ENCODE results near the gene DIP2A. TPM values are rescaled to one million over a fixed set of nuclear protein-coding genes. Genes with fewer than 3 reads are reported as not detected.

The DIP2A gene
- total and polyA plus RNA-seq, 2 of the 13 experiments (the other 11 are each of a cell fraction or from before 2014, with no cell fraction given): 18.5 to 37.6 TPM

DNA sequence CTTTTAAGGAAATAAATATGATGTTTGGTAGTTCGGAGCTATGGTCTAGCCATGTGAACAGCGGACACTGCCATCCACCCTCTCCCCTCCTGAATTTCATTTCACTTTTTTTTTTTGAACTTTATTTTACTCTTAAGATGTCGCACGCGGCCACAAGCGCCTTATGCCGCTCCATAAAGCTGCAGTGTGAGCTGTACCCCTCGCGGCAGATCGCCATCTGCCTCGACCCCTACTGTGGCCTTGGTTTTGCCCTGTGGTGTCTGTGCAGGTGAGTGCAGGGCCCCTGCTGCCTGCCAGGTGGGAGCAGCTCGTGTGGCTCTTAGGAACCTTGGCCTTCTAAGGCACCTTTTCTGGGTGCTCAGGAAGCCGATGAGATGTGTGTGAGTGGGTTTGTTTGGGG is 98.1 kb downstream of the DIP2A start:
- DNase-seq (ENCODE audit: low spot score): no peak
- H3K36me3 ChIP-seq (replicated peaks in 1 of 2; ENCODE audit: control insufficient read depth in 1 of 2, insufficient read depth in 2 of 2, low read length in 2 of 2): peaks cover under 1 to 14% of the 10 kb centered on the region in 2 experiments; a peak in 4 of 5 replicates
- no peak for TF ChIP-seq EHMT2 (IDR thresholded peaks at IDR 0.05; ENCODE audit: borderline replicate concordance, low read depth, low read length)
- no peak for TF ChIP-seq ELF4 (CRISPR knock-in tag; IDR thresholded peaks at IDR 0.05; ENCODE audit: borderline replicate concordance)
- TF ChIP-seq ZNF615 (CRISPR knock-in tag; IDR thresholded peaks at IDR 0.05; ENCODE audit: borderline replicate concordance): no peak
- no peak for TF ChIP-seq ATF6 (CRISPR knock-in tag; conservative IDR thresholded peaks at IDR 0.05)
- no peak for TF ChIP-seq NFE2L1 (CRISPR knock-in tag; IDR thresholded peaks at IDR 0.05; ENCODE audit: borderline replicate concordance)
- no peak for TF ChIP-seq SP140L (CRISPR knock-in tag; IDR thresholded peaks at IDR 0.05; ENCODE audit: borderline replicate concordance)
- TF ChIP-seq, protein P1, sequence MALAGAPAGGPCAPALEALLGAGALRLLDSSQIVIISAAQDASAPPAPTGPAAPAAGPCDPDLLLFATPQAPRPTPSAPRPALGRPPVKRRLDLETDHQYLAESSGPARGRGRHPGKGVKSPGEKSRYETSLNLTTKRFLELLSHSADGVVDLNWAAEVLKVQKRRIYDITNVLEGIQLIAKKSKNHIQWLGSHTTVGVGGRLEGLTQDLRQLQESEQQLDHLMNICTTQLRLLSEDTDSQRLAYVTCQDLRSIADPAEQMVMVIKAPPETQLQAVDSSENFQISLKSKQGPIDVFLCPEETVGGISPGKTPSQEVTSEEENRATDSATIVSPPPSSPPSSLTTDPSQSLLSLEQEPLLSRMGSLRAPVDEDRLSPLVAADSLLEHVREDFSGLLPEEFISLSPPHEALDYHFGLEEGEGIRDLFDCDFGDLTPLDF (CRISPR knock-in tag; IDR thresholded peaks at IDR 0.05): no peak
- TF ChIP-seq AGO1 (IDR thresholded peaks at IDR 0.05; ENCODE audit: low read depth, low read length, poor library complexity, severe bottlenecking): no peak
- TF ChIP-seq, protein P2, sequence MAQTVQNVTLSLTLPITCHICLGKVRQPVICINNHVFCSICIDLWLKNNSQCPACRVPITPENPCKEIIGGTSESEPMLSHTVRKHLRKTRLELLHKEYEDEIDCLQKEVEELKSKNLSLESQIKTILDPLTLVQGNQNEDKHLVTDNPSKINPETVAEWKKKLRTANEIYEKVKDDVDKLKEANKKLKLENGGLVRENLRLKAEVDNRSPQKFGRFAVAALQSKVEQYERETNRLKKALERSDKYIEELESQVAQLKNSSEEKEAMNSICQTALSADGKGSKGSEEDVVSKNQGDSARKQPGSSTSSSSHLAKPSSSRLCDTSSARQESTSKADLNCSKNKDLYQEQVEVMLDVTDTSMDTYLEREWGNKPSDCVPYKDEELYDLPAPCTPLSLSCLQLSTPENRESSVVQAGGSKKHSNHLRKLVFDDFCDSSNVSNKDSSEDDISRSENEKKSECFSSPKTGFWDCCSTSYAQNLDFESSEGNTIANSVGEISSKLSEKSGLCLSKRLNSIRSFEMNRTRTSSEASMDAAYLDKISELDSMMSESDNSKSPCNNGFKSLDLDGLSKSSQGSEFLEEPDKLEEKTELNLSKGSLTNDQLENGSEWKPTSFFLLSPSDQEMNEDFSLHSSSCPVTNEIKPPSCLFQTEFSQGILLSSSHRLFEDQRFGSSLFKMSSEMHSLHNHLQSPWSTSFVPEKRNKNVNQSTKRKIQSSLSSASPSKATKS (CRISPR knock-in tag; IDR thresholded peaks at IDR 0.05): no peak
- no peak for TF ChIP-seq SRSF9 (IDR thresholded peaks at IDR 0.05; ENCODE audit: borderline replicate concordance, insufficient read depth, low read depth, low read length, poor library complexity, severe bottlenecking)
- no peak for TF ChIP-seq DR1 (CRISPR knock-in tag; IDR thresholded peaks at IDR 0.05)
- no peak for TF ChIP-seq KMT2B (CRISPR knock-in tag; IDR thresholded peaks at IDR 0.05)
- no peak for TF ChIP-seq ARNT (IDR thresholded peaks at IDR 0.05)
- TF ChIP-seq BRCA1 (CRISPR knock-in tag; IDR thresholded peaks at IDR 0.05): no peak
- no peaks in the 10 kb centered on the region for H3K9me3 ChIP-seq (ENCODE audit: low read length)
- POLR2A ChIA-PET: interaction anchor here (1.6 kb wide), 1 partner anchor 79 kb away, joined by 4 read pairs; the partner anchor contains the start of gene PRMT2
- in situ Hi-C loops (cut with HindIII; ENCODE audit: extremely low pct_ligation_motif_present, low pct_unique_long_range_greater_than_20kb) (no loop called here), intact Hi-C loops (cut with micrococcal nuclease; ENCODE audit: unreplicated experiment) (no loop called here)
- H3K27me3 ChIP-seq (ENCODE audit: control insufficient read depth in 1 of 2, insufficient read depth in 2 of 2, low read length in 2 of 2): no peaks in the 10 kb centered on the region
- H3K9ac ChIP-seq (ENCODE audit: insufficient read depth, low read depth, low read length): no peak overlapping the region
- peaks cover 17% of the 10 kb centered on the region for H3K4me1 ChIP-seq (ENCODE audit: insufficient read depth, low read length)
- H3K4me3 ChIP-seq (replicated peaks in 1 of 3; ENCODE audit: insufficient read depth in 1 of 3, low read depth in 2 of 3, low read length in 3 of 3): no peak overlapping the region
- no peaks in the 10 kb centered on the region for H4K20me1 ChIP-seq (ENCODE audit: insufficient read depth, low read length)
- no peak overlapping the region for H2AFZ ChIP-seq (ENCODE audit: low read length)
- FAIRE-seq: no peak
- ATAC-seq: no peak
- no peaks in the 10 kb centered on the region for H3K79me2 ChIP-seq (ENCODE audit: insufficient read depth, low read length)
- BruUV-seq (replicated peaks): no TSS peak
- H3K4me2 ChIP-seq (ENCODE audit: low read depth, low read length): no peak overlapping the region
- WGBS (ENCODE audit: low lambda C conversion rate): 98% methylated on average over 13 of the region's 13 CpGs
- no peak overlapping the region for H3K27ac ChIP-seq (ENCODE audit: extremely low read length, insufficient read depth, low read length)
- CTCF ChIA-PET (ENCODE audit: low intra/inter-chr PET ratio, low total read pairs): no interaction called here

Data from HepG2 (cell line).